GM12872 (cell line): Measurements from ENCODE around the gene DYNC2H1.

Source experiments
- CTCF ChIP-seq: IDR thresholded peaks from 3 replicates; pipeline ENCODE4 v1.5.1; 2011; ENCODE audit warnings: low read depth, mild to moderate bottlenecking, low read length, moderate library complexity; ENCODE audit not compliant: insufficient read depth

Gene DYNC2H1

GRCh38 chr11:103234974-103235373, 125.7 kb downstream of the DYNC2H1 start:
- no peak for TF ChIP-seq CTCF

- no peak for TF ChIP-seq CTCF
These were observed 132.3 kb downstream of the DYNC2H1 start for GRCh38 chr11:103241574-103241973.

- TF ChIP-seq CTCF, result no peak
These were observed 144.9 kb downstream of the DYNC2H1 start for GRCh38 chr11:103254123-103254522.

GRCh38 chr11:103257360-103257759, 148.1 kb downstream of the DYNC2H1 start:
- TF ChIP-seq CTCF, result no peak

GRCh38 chr11:103266167-103266831, 157.1 kb downstream of the DYNC2H1 start:
- no peak for TF ChIP-seq CTCF

GRCh38 chr11:103272876-103273275, 163.7 kb downstream of the DYNC2H1 start:
- no peak for TF ChIP-seq CTCF

- TF ChIP-seq CTCF, result no peak
These were observed 164.8 kb downstream of the DYNC2H1 start for GRCh38 chr11:103274025-103274424.

GRCh38 chr11:103279821-103280220, 170.6 kb downstream of the DYNC2H1 start:
- no peak for TF ChIP-seq CTCF
